Endodermal cell (in vitro differentiated cells): ENCODE results near the gene SPAG9. TPM values are rescaled to one million over a fixed set of nuclear protein-coding genes. Genes with fewer than 3 reads are reported as not detected.

Source experiments
- DNase-seq: peaks from one replicate; pipeline ENCODE4 v3.0.0-alpha.2; 2017
- H3K27ac ChIP-seq: 2 replicates; pipeline ENCODE4 v1.5.1; 2013; ENCODE audit warnings: mild to moderate bottlenecking, low read depth, low read length, moderate library complexity
- H3K27me3 ChIP-seq: 2 replicates; pipeline ENCODE4 v1.6.1; 2013; ENCODE audit warnings: mild to moderate bottlenecking, low read length, moderate library complexity; ENCODE audit not compliant: insufficient read depth, control insufficient read depth, poor library complexity, severe bottlenecking
- H3K36me3 ChIP-seq: 2 replicates; pipeline ENCODE4 v1.7.0; 2013; ENCODE audit warnings: mild to moderate bottlenecking, low read length, moderate library complexity; ENCODE audit not compliant: control insufficient read depth, insufficient read depth
- H3K4me1 ChIP-seq: one replicate; pipeline ENCODE4 v1.7.0; 2013; ENCODE audit warnings: low read length; ENCODE audit not compliant: control insufficient read depth, insufficient read depth
- H3K4me3 ChIP-seq: 2 replicates; pipeline ENCODE4 v1.5.1; 2013; ENCODE audit warnings: mild to moderate bottlenecking, low read length, moderate library complexity
- H3K9ac ChIP-seq: 2 replicates; pipeline ENCODE4 v1.6.1; 2013; ENCODE audit warnings: mild to moderate bottlenecking, low read length, moderate library complexity; ENCODE audit not compliant: poor library complexity, severe bottlenecking; ENCODE audit errors: extremely low read depth
- H3K9me3 ChIP-seq: 2 replicates; pipeline ENCODE4 v1.6.1; 2013; ENCODE audit warnings: mild to moderate bottlenecking, low read length, moderate library complexity; ENCODE audit not compliant: control insufficient read depth
- H3K27ac Mint-ChIP-seq: 2 replicates; pipeline ENCODE4 v1.8.0; 2020; ENCODE audit warnings: mixed read lengths
- H3K27me3 Mint-ChIP-seq: 2 replicates; pipeline ENCODE4 v1.8.0; 2021; ENCODE audit warnings: mild to moderate bottlenecking, mixed read lengths; ENCODE audit not compliant: insufficient read depth
- H3K36me3 Mint-ChIP-seq: 2 replicates; pipeline ENCODE4 v1.8.0; 2020; ENCODE audit warnings: low read depth, mixed read lengths
- H3K4me1 Mint-ChIP-seq: 2 replicates; pipeline ENCODE4 v1.8.0; 2020; ENCODE audit warnings: mixed read lengths
- H3K4me3 Mint-ChIP-seq: 2 replicates; pipeline ENCODE4 v1.8.0; 2020; ENCODE audit warnings: mild to moderate bottlenecking, moderate library complexity, mixed read lengths
- H3K9me3 Mint-ChIP-seq: 2 replicates; pipeline ENCODE4 v1.8.0; 2020; ENCODE audit warnings: mild to moderate bottlenecking, mixed read lengths
- WGBS, 2 experiments: methylation state at CpG; one replicate each; pipeline versions ENCODE4 v1.1.5 to v1.1.7; 2013; ENCODE audit warnings: missing lambda C conversion rate in 2 of 2, mixed read lengths in 1 of 2; ENCODE audit not compliant: insufficient coverage in 1 of 2, insufficient read length in 1 of 2; 5-methylcytosine and 5-hydroxymethylcytosine counted together
- total RNA-seq, 2 donors: library from RNA; stranded (reverse); fragmentation: NEBNext Ultra II Directional in 1 of 2; extraction: Animal tissue kit (Norgen Biotek cat#: 25700) in 1 of 2; gene quantifications; 2 replicates in 1 of 2; 3 replicates in 1 of 2; pipeline ENCODE4 v1.2.1, GENCODE V29; 2021
- TF ChIP-seq, protein P1 (sequence below): fragments of 200-600 bp; sonication (generic); conservative IDR thresholded peaks from 2 replicates; pipeline ENCODE4 v1.5.0; 2021; ENCODE audit warnings: antibody characterized with exemption, mild to moderate bottlenecking

SPAG9 gene
- total RNA-seq, 2 donors from 2014 or later: 64.8 to 77.7 TPM

DNA sequence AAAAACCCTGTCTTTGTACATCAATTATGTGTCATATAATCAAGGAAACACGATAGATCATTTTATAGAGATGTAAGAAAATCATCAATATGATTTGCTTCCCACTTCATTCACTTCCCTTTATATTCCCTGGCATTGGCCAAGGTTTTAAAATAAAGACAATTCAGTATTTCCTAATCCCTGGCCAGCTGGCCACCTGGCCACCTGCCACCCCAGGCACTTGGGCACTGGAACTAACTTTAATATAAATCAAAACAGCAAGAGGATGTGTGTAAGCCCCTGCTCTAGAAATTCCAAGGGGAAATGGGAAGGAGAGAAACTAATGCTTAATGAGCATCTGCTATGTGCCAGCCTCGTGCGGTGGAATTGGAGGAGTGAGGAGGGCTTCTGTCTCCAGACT is 195.9 kb downstream of the SPAG9 start:
- Mint-ChIP-seq H3K9me3 (no peaks in the 10 kb centered on the region), H3K4me3 (no peak overlapping the region), H3K4me1 (peaks cover 9% of the 10 kb centered on the region), H3K36me3 (no peaks in the 10 kb centered on the region), H3K27me3 (peaks cover 6% of the 10 kb centered on the region), H3K27ac (no peak overlapping the region)
- H3K27ac ChIP-seq: no peak overlapping the region
- 84 to 90% methylated on average over 3 of the region's 3 CpGs for WGBS, 2 experiments
- H3K9me3 ChIP-seq: no peaks in the 10 kb centered on the region
- H3K4me3 ChIP-seq: no peak overlapping the region
- H3K27me3 ChIP-seq: peaks cover 3% of the 10 kb centered on the region
- no peak for DNase-seq
- no peak overlapping the region for H3K9ac ChIP-seq
- TF ChIP-seq, protein P1, sequence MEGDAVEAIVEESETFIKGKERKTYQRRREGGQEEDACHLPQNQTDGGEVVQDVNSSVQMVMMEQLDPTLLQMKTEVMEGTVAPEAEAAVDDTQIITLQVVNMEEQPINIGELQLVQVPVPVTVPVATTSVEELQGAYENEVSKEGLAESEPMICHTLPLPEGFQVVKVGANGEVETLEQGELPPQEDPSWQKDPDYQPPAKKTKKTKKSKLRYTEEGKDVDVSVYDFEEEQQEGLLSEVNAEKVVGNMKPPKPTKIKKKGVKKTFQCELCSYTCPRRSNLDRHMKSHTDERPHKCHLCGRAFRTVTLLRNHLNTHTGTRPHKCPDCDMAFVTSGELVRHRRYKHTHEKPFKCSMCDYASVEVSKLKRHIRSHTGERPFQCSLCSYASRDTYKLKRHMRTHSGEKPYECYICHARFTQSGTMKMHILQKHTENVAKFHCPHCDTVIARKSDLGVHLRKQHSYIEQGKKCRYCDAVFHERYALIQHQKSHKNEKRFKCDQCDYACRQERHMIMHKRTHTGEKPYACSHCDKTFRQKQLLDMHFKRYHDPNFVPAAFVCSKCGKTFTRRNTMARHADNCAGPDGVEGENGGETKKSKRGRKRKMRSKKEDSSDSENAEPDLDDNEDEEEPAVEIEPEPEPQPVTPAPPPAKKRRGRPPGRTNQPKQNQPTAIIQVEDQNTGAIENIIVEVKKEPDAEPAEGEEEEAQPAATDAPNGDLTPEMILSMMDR: no peak
- H3K4me1 ChIP-seq: peaks cover 3% of the 10 kb centered on the region
- no peaks in the 10 kb centered on the region for H3K36me3 ChIP-seq

- no peak for DNase-seq
- Mint-ChIP-seq H3K9me3 (no peaks in the 10 kb centered on the region), H3K27ac (no peak overlapping the region), H3K27me3 (peaks cover 2% of the 10 kb centered on the region), H3K4me1 (peaks cover 14% of the 10 kb centered on the region), H3K36me3 (no peaks in the 10 kb centered on the region), H3K4me3 (no peak overlapping the region)
- 95% methylated on average over 3 to 4 of the region's 4 CpGs for WGBS, 2 experiments
- Histone ChIP-seq H3K9ac (no peak overlapping the region), H3K27me3 (no peaks in the 10 kb centered on the region), H3K27ac (no peak overlapping the region), H3K9me3 (no peaks in the 10 kb centered on the region), H3K4me3 (no peak overlapping the region), H3K4me1 (peaks cover 4% of the 10 kb centered on the region), H3K36me3 (no peaks in the 10 kb centered on the region)
- TF ChIP-seq, protein P1: no peak
Measured at GRCh38 chr17:50924300-50924699, 196.4 kb downstream of the SPAG9 start.

DNA sequence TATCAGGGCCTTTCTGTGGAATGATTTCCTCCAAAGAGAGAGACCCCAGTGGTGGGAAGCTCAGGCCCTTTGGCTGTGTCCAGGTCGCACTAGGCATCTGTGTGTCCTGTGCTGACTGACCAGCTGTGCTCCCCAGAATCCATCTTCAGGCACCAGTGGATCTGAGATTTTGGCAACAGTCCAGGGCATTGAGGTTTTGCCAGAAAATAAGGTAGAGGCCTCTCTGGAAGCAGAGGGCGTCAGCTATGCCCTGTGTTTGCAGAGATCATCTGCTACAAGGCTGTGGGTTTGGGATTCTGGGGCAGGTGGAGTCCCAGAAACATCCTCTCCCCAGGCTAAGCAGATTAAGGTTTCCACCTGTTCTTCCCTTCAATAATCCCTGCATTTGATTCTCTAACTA is 197.1 kb downstream of the SPAG9 start:
- no peak overlapping the region for H3K27ac ChIP-seq
- peaks cover 18% of the 10 kb centered on the region for H3K4me1 Mint-ChIP-seq
- H3K27me3 Mint-ChIP-seq: peaks cover 2% of the 10 kb centered on the region
- H3K4me3 ChIP-seq: no peak overlapping the region
- H3K4me3 Mint-ChIP-seq: no peak overlapping the region
- 86 to 95% methylated on average over 1 to 2 of the region's 2 CpGs for WGBS, 2 experiments
- no peak overlapping the region for H3K9ac ChIP-seq
- no peaks in the 10 kb centered on the region for H3K9me3 ChIP-seq
- no peak overlapping the region for H3K27ac Mint-ChIP-seq
- TF ChIP-seq, protein P1: no peak
- H3K4me1 ChIP-seq: peaks cover 4% of the 10 kb centered on the region
- no peaks in the 10 kb centered on the region for H3K27me3 ChIP-seq
- no peaks in the 10 kb centered on the region for H3K36me3 ChIP-seq
- no peaks in the 10 kb centered on the region for H3K9me3 Mint-ChIP-seq
- DNase-seq: no peak
- no peaks in the 10 kb centered on the region for H3K36me3 Mint-ChIP-seq
